Esophagus muscularis mucosa (tissue), 3 donors: Measurements from ENCODE around the gene CSTF2T.

Experiments
- CTCF ChIP-seq, 3 experiments: fragments of 200-600 bp in 2 of 3; fragments of 450-650 bp in 1 of 3; sonication (generic) in 2 of 3; IDR thresholded peaks; one replicate each; pipeline ENCODE4 v1.5.1; 2017 to 2019; ENCODE audit warnings: antibody characterized with exemption in 3 of 3, mild to moderate bottlenecking in 2 of 3, moderate library complexity in 1 of 3
- POLR2A ChIP-seq: fragments of 450-650 bp; IDR thresholded peaks from one replicate; pipeline ENCODE4 v1.6.1; 2017; ENCODE audit warnings: antibody characterized with exemption, moderate library complexity, mild to moderate bottlenecking, low read depth

DNA sequence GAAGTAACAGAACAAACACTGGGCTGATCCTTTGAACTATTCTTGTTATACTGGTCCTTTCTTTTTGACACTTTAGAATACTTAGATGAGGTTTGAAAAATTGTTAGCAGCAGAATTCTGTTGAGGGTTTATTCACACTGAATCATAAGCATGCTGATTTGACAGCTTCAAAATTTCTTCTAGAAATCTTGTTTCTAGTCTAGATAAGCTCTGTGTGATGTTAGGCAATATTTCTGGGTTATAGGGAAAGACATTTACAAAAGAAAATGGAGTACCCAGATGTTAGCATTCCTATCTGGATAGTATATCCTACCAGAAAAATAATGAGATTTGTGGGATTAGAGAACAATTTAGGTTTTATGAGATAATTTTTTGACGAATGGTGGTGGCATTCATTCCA lies 12.1 kb downstream of the CSTF2T start:
- TF ChIP-seq CTCF (IDR thresholded peaks at IDR 0.05) (no peak), POLR2A (no peak)
